ENCODE results near the gene PAX3. TPM values are rescaled to one million over a fixed set of nuclear protein-coding genes. Genes with fewer than 3 reads are reported as not detected.

PAX3 gene
- total and polyA plus RNA-seq, 4 donors, result not detected

- ATAC-seq (ENCODE audit: insufficient read depth, low FRiP score) (no peak), DNase-seq (no peak)
- H3K36me3 ChIP-seq (ENCODE audit: control insufficient read depth in 4 of 4, insufficient read depth in 4 of 4, low read length in 4 of 4), result no peaks in the 10 kb centered on the region
- no peak overlapping the region for H3K4me3 ChIP-seq
- no peak for TF ChIP-seq CTCF (IDR thresholded peaks at IDR 0.05; ENCODE audit: control extremely low read depth, extremely low read depth)
- H3K9me3 ChIP-seq (ENCODE audit: control insufficient read depth in 4 of 4, insufficient read depth in 3 of 4, low read length in 3 of 4), result no peaks in the 10 kb centered on the region
- H3K27ac ChIP-seq (ENCODE audit: low read depth in 1 of 2, low read length in 1 of 2), result no peak overlapping the region
- H3K9ac ChIP-seq (ENCODE audit: insufficient read depth in 1 of 2, low read length in 2 of 2), result no peak overlapping the region
- H3K27me3 ChIP-seq (ENCODE audit: control insufficient read depth in 3 of 3, insufficient read depth in 3 of 3, low read length in 2 of 3), result peaks cover 0 to 10% (median 4%) of the 10 kb centered on the region in 3 donors
- H3K4me1 ChIP-seq (ENCODE audit: control insufficient read depth in 5 of 5, insufficient read depth in 5 of 5, low read length in 5 of 5), result no peaks in the 10 kb centered on the region
- WGBS, 2 donors, result 32 to 36% methylated on average over 3 of the region's 3 CpGs
Observed at GRCh38 chr2:222176890-222177289, 121.9 kb downstream of the PAX3 start.

- 22 to 23% methylated on average over 3 of the region's 3 CpGs for WGBS, 2 donors
- no peak for ATAC-seq (ENCODE audit: insufficient read depth, low FRiP score)
- peaks cover 0 to 4% (median 0%) of the 10 kb centered on the region in 5 donors for H3K4me1 ChIP-seq (ENCODE audit: control insufficient read depth in 5 of 5, insufficient read depth in 5 of 5, low read length in 5 of 5)
Observed at GRCh38 chr2:222174450-222174849, 124.3 kb downstream of the PAX3 start.

GRCh38 chr2:222169346-222169745 lies 129.5 kb downstream of the PAX3 start:
- no peak for TF ChIP-seq CTCF (IDR thresholded peaks at IDR 0.05; ENCODE audit: control extremely low read depth, extremely low read depth)
- DNase-seq, result peak in 2 of 3 donors; percentile 55 to 69
- WGBS, 2 donors, result 41 to 54% methylated on average over 4 of the region's 4 CpGs

More at GRCh38 chr2:222174450-222174849, 124.3 kb downstream of the PAX3 start:
- no peak for TF ChIP-seq CTCF (IDR thresholded peaks at IDR 0.05; ENCODE audit: control extremely low read depth, extremely low read depth)
- no peak overlapping the region for H3K4me3 ChIP-seq
- H3K9ac ChIP-seq (ENCODE audit: insufficient read depth in 1 of 2, low read length in 2 of 2), result no peak overlapping the region
- H3K27ac ChIP-seq (ENCODE audit: low read depth in 1 of 2, low read length in 1 of 2), result no peak overlapping the region
- no peaks in the 10 kb centered on the region for H3K36me3 ChIP-seq (ENCODE audit: control insufficient read depth in 4 of 4, insufficient read depth in 4 of 4, low read length in 4 of 4)
- H3K27me3 ChIP-seq (ENCODE audit: control insufficient read depth in 3 of 3, insufficient read depth in 3 of 3, low read length in 2 of 3), result peaks cover 0 to 10% (median 4%) of the 10 kb centered on the region in 3 donors
- H3K9me3 ChIP-seq (ENCODE audit: control insufficient read depth in 4 of 4, insufficient read depth in 3 of 4, low read length in 3 of 4), result no peaks in the 10 kb centered on the region
- DNase-seq, result no peak

GRCh38 chr2:222167762-222168161 lies 131.0 kb downstream of the PAX3 start:
- no peak overlapping the region for H3K4me3 ChIP-seq
- no peaks in the 10 kb centered on the region for H3K27me3 ChIP-seq (ENCODE audit: control insufficient read depth in 3 of 3, insufficient read depth in 3 of 3, low read length in 2 of 3)
- H3K27ac ChIP-seq (ENCODE audit: low read depth in 1 of 2, low read length in 1 of 2), result no peak overlapping the region
- no peaks in the 10 kb centered on the region for H3K36me3 ChIP-seq (ENCODE audit: control insufficient read depth in 4 of 4, insufficient read depth in 4 of 4, low read length in 4 of 4)
- 82 to 83% methylated on average over 8 of the region's 8 CpGs for WGBS, 2 donors
- H3K4me1 ChIP-seq (ENCODE audit: control insufficient read depth in 5 of 5, insufficient read depth in 5 of 5, low read length in 5 of 5), result peaks cover 0 to 5% (median 0%) of the 10 kb centered on the region in 5 donors
- TF ChIP-seq CTCF (IDR thresholded peaks at IDR 0.05; ENCODE audit: control extremely low read depth, extremely low read depth), result no peak
- no peak overlapping the region for H3K9ac ChIP-seq (ENCODE audit: insufficient read depth in 1 of 2, low read length in 2 of 2)
- DNase-seq (no peak), ATAC-seq (ENCODE audit: insufficient read depth, low FRiP score) (no peak)
- H3K9me3 ChIP-seq (ENCODE audit: control insufficient read depth in 4 of 4, insufficient read depth in 3 of 4, low read length in 3 of 4), result peaks cover 0 to 1% (median 0%) of the 10 kb centered on the region in 4 donors

More at GRCh38 chr2:222169346-222169745, 129.5 kb downstream of the PAX3 start:
- Histone ChIP-seq H3K27me3 (ENCODE audit: control insufficient read depth in 3 of 3, insufficient read depth in 3 of 3, low read length in 2 of 3) (no peaks in the 10 kb centered on the region), H3K4me3 (no peak overlapping the region), H3K9me3 (ENCODE audit: control insufficient read depth in 4 of 4, insufficient read depth in 3 of 4, low read length in 3 of 4) (peaks cover 0 to 1% (median 0%) of the 10 kb centered on the region in 4 donors), H3K27ac (ENCODE audit: low read depth in 1 of 2, low read length in 1 of 2) (no peak overlapping the region), H3K36me3 (ENCODE audit: control insufficient read depth in 4 of 4, insufficient read depth in 4 of 4, low read length in 4 of 4) (no peaks in the 10 kb centered on the region), H3K9ac (ENCODE audit: insufficient read depth in 1 of 2, low read length in 2 of 2) (no peak overlapping the region), H3K4me1 (ENCODE audit: control insufficient read depth in 5 of 5, insufficient read depth in 5 of 5, low read length in 5 of 5) (peaks cover 0 to 5% (median 0%) of the 10 kb centered on the region in 5 donors)
- ATAC-seq (ENCODE audit: insufficient read depth, low FRiP score), result no peak
